Lower leg skin (tissue), 4 donors: Measurements from ENCODE around the gene GLE1. TPM values are rescaled to one million over a fixed set of nuclear protein-coding genes. Genes with fewer than 3 reads are reported as not detected.

Experiments
- DNase-seq, 2 donors: peaks; one replicate each; pipeline ENCODE4 v3.0.0-alpha.2; 2019; ENCODE audit warnings: low spot score in 2 of 2
- H3K4me3 ChIP-seq: fragments of 200-600 bp; sonication (generic); 2 replicates; pipeline ENCODE4 v1.5.1; 2017; ENCODE audit warnings: mild to moderate bottlenecking, low read depth; ENCODE audit not compliant: poor library complexity, severe bottlenecking
- POLR2A ChIP-seq, 2 donors: fragments of 450-650 bp; IDR thresholded peaks; one replicate each; pipeline ENCODE4 v1.6.1; 2016 to 2017; ENCODE audit warnings: antibody characterized with exemption in 2 of 2, mild to moderate bottlenecking in 1 of 2, moderate library complexity in 1 of 2
- WGBS, 2 donors: methylation state at CpG; one replicate each; pipeline ENCODE4 v1.1.5; 2018; 5-methylcytosine and 5-hydroxymethylcytosine counted together
- intact Hi-C: fragments of 100-400 bp; cut with DNase I; formaldehyde crosslinking; loops from one replicate; pipeline ENCODE4 v1.15.0; 2023; ENCODE audit warnings: low total_unique reads
- total RNA-seq, 4 donors: library from RNA; depleted of rRNA; stranded (reverse); fragments of >200 nt; gene quantifications; one replicate each; pipeline ENCODE4 v1.1.0, GENCODE V29; 2016
- TF ChIP-seq, protein P1 (sequence below), 3 donors: fragments of 450-650 bp; IDR thresholded peaks; one replicate each; pipeline ENCODE4 v1.5.1; 2016; ENCODE audit warnings: antibody characterized with exemption in 3 of 3, mild to moderate bottlenecking in 3 of 3, moderate library complexity in 2 of 3

GLE1 gene
- total RNA-seq, 4 donors from 2014 or later, result 28.6 to 44.3 (median 30.8) TPM

DNA sequence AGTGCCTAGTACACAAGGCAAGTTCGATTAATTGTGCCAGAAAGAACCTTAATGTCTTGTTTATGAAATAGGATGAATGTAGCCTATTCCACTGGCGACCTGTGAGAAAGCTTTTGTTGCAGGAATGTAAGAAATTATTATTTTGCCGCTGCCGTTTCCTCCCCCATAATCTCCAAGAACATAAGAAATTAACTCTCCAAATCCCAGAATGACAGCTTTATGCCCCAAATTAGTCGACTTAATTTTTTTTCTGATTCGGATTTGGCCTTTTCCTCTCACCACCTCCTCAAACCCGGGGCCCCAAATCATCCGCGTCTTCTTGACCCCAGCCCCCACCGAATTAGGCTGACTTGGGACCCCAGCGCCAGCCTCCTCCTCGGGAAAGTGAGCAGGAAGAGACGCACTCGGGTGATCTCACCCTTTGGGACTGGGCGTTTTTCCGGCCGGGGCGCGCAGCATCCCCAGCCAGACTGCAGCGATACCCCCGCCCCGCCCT, 47.2 kb downstream of the GLE1 start:
- 1 to 2% methylated on average over 20 to 22 of the region's 22 CpGs for WGBS, 2 donors
- TF ChIP-seq, protein P1, sequence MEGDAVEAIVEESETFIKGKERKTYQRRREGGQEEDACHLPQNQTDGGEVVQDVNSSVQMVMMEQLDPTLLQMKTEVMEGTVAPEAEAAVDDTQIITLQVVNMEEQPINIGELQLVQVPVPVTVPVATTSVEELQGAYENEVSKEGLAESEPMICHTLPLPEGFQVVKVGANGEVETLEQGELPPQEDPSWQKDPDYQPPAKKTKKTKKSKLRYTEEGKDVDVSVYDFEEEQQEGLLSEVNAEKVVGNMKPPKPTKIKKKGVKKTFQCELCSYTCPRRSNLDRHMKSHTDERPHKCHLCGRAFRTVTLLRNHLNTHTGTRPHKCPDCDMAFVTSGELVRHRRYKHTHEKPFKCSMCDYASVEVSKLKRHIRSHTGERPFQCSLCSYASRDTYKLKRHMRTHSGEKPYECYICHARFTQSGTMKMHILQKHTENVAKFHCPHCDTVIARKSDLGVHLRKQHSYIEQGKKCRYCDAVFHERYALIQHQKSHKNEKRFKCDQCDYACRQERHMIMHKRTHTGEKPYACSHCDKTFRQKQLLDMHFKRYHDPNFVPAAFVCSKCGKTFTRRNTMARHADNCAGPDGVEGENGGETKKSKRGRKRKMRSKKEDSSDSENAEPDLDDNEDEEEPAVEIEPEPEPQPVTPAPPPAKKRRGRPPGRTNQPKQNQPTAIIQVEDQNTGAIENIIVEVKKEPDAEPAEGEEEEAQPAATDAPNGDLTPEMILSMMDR (IDR thresholded peaks at IDR 0.05), result no peak
- TF ChIP-seq POLR2A (IDR thresholded peaks at IDR 0.05), result no peak
- intact Hi-C loops, result no loop called here
- DNase-seq, result no peak
- peak overlapping the region; percentile 24 for H3K4me3 ChIP-seq

DNA sequence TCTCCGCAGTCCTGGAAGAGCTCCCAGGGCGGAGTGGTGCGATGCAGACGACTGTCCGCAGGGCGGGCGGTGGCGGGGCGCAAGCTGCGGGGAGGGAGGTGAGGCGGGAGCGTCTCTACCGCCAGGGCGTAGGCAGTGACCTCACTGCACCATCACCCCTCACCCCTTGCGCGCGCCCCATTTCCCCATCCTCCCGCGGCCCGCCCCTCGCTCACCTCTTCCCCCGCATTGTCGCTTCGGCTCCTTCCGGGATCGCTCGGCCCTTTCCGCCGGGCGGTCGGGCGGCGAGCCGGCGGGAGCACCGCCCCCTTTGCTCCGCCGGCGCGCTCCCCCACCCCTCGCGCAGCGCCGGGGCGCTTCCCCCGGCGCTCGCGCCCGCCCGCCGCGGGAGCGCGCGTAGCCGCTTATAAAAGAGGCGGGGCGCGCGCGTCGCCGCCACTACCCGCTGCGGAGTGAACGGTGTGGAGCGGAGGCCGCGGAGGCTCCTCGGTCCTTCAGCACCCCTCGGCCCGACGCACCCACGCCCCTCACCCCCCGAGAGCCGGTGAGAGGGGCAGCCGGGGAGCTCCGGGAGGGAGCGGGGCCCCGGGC, 47.7 kb downstream of the GLE1 start, which contains the start of gene SPTAN1:
Gene SPTAN1 (plus strand): TSS at position 435 of the 591 bp plus-strand sequence. CDS start 14,154 bp downstream, outside the sequence.
- intact Hi-C loops, result no loop called here
- WGBS, 2 donors, result 0 to 1% methylated on average over 32 to 46 of the region's 81 CpGs
- peak within 1 kb of the TSS; percentile 98 for H3K4me3 ChIP-seq
- TF ChIP-seq, protein P1 (IDR thresholded peaks at IDR 0.05), result no peak
- TF ChIP-seq POLR2A (IDR thresholded peaks at IDR 0.05), result peak in 1 of 2 donors; percentile 97
- peak; percentile 85 to 98 for DNase-seq

DNA sequence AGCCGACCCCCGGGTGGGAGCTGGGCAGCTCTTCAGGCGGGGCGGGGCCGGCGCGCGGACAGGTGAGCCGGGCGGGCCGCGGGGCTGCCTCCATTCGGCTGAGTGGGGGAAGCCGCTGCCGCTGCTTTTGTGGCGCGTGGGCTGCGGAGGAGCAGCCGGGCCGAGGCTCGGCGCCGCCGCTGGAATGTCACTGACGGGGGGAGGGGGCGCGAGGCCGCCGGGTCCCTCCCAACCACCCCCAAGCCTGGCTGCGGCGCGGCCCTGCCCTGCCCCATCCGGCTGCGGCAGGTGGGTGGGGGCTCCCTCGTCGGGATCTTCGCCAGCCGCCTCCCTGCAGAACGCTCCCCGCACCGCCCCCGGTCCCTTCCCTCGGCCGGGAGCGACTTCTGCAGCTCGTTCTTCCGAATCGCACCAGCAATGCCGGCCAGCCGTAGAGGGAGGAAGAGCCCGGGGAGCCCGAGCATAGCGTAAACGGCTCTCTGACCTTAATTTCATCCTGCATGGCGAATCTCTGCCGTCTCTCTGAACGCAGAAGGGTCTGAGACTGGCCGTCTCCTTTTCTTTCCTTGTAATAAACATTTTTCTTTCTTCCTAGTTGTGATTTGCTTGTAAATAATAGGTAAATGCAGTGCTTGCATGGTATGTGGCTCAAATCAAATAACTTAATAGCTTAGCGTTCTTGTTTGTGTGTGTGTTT, 48.4 kb downstream of the GLE1 start:
- intact Hi-C loops, result no loop called here
- H3K4me3 ChIP-seq, result peak overlapping the region; percentile 98
- 1% methylated on average over 32 to 38 of the region's 59 CpGs for WGBS, 2 donors
- TF ChIP-seq, protein P1 (IDR thresholded peaks at IDR 0.05), result no peak
- no peak for TF ChIP-seq POLR2A (IDR thresholded peaks at IDR 0.05)
- DNase-seq, result peak; percentile 27 to 91

DNA sequence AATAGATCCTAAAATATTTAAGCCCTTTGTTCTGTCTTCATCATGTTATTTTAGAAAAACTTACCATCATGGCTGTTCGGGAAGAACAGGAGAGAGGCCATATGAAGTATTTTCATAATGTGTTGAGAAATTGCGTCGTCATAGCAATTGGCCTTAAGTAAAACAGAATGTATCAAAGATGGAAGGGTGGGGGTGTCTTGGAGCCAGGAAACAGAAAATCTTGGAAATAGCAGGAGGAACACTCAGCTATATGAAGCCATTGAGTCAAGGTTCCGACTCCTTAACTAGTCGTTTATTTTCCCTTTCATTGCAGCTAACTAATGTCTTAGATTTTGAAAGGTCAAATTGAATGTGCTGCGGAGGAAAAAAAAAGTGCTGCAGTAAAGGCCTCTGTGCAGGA, 49.2 kb downstream of the GLE1 start:
- DNase-seq, result no peak

DNA sequence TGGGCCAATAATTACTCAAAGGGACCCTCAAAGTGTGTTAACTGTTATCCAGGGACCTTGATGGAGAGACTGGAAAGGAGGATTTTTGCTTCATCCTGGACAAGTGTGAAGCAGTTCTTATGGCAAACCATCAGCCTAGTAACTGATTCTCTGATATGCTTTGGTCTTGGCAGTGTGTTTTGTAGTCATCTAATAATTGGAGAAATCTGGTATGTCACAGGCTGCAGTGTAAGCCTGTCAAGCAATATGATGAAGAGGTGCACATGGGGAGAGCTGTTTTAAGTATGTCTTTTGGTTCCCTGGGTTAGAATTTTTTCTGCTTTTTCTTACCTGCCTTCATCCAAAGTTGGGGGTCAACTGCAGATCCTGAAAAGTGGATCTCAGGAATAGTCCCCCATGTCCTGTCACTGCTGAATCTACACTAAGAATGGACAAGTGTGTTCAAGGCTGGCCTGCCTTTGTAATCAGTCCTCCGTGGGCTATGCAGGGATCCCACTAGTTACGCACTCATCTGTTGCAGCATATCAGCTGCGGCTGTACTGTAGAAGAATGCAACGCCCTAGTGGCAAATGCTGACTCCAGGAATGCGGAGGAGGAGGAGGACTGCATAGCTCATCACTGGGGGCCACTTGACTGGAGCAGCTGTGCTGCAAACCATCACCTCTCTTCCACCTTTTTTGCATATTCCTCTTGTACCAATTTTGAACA, 49.8 kb downstream of the GLE1 start:
- intact Hi-C loops, result no loop called here
- peak; percentile 42 to 88 for DNase-seq
- TF ChIP-seq, protein P1 (IDR thresholded peaks at IDR 0.05), result no peak
- TF ChIP-seq POLR2A (IDR thresholded peaks at IDR 0.05), result no peak
- H3K4me3 ChIP-seq, result no peak overlapping the region
- WGBS, 2 donors, result 14 to 26% methylated on average over 5 of the region's 5 CpGs

More for the DNA sequence above, 49.2 kb downstream of the GLE1 start:
- TF ChIP-seq, protein P1 (IDR thresholded peaks at IDR 0.05), result no peak
- TF ChIP-seq POLR2A (IDR thresholded peaks at IDR 0.05), result no peak
- H3K4me3 ChIP-seq, result no peak overlapping the region
- intact Hi-C loops, result no loop called here
- WGBS, 2 donors, result 17 to 21% methylated on average over 6 of the region's 6 CpGs
